Posterior cingulate gyrus (tissue), 11 donors: ENCODE results near the gene HIVEP3.
A peak's percentile ranks its signal among the peaks of the same experiment; 100 is the strongest.
"Not testable (repeated sequence)": the region's sequence is repeated elsewhere in the genome, so short reads cannot be mapped to it uniquely, and the experiment has no call there.

Experiments
- DNase-seq, 10 donors: peaks; one replicate each; pipeline versions ENCODE4 v3.0.0 to v3.0.0-alpha.2; 2020 to 2021; ENCODE audit warnings: mixed read lengths in 3 of 10
- intact Hi-C: fragments of 100-400 bp; cut with DNase I; formaldehyde crosslinking; loops from one replicate; pipeline ENCODE4 v1.15.1; 2023

Gene HIVEP3

GRCh38 chr1:41924911-41925310 is 6.2 kb upstream of the HIVEP3 start:
- intact Hi-C loops: no loop called here
- no peak for DNase-seq

GRCh38 chr1:41921271-41921670 is 2.5 kb upstream of the HIVEP3 start:
- intact Hi-C loops, DNase-seq: not testable (repeated sequence)

- DNase-seq: no peak
- intact Hi-C loops: no loop called here
Observed at GRCh38 chr1:41920658-41921057, 1.9 kb upstream of the HIVEP3 start.

- intact Hi-C loops: loop anchor here (10.0 kb wide), 1 partner anchor 115 kb away; no protein-coding TSS in a partner anchor
Observed at GRCh38 chr1:41919764-41920397, 1.2 kb upstream of the HIVEP3 start.

GRCh38 chr1:41919131-41919530 is 409 bp upstream of the HIVEP3 start:
- DNase-seq: no peak
- intact Hi-C loops: loop anchor here (10.0 kb wide), 1 partner anchor 116 kb away; no protein-coding TSS in a partner anchor

More at GRCh38 chr1:41919764-41920397, 1.2 kb upstream of the HIVEP3 start:
- DNase-seq: peak; percentile 21 to 96 (median 76)

GRCh38 chr1:41917835-41918449 is 780 bp downstream of the HIVEP3 start:
- intact Hi-C loops: loop anchor here (10.0 kb wide), 1 partner anchor 117 kb away; no protein-coding TSS in a partner anchor
- peak in 9 of 10 donors; percentile 31 to 96 (median 67) for DNase-seq

- DNase-seq: peak in 1 of 10 donors; percentile 18
- intact Hi-C loops: loop anchor here (10.0 kb wide), 1 partner anchor 118 kb away; no protein-coding TSS in a partner anchor
Observed at GRCh38 chr1:41917076-41917475, 1.6 kb downstream of the HIVEP3 start.

- DNase-seq: peak in 1 of 10 donors; percentile 21
- intact Hi-C loops: loop anchor here (10.0 kb wide), 1 partner anchor 119 kb away; no protein-coding TSS in a partner anchor
Observed at GRCh38 chr1:41915786-41916571, 2.7 kb downstream of the HIVEP3 start.

GRCh38 chr1:41914516-41914915 is 4.2 kb downstream of the HIVEP3 start:
- intact Hi-C loops: loop anchor here (10.0 kb wide), 1 partner anchor 120 kb away; no protein-coding TSS in a partner anchor
- DNase-seq: no peak

- DNase-seq: no peak
- intact Hi-C loops: loop anchor here (10.0 kb wide), 1 partner anchor 122 kb away; no protein-coding TSS in a partner anchor
Observed at GRCh38 chr1:41913014-41913413, 5.7 kb downstream of the HIVEP3 start.

- DNase-seq: no peak
- intact Hi-C loops: no loop called here
Observed at GRCh38 chr1:41908288-41908895, 10.3 kb downstream of the HIVEP3 start.

- DNase-seq: no peak
- intact Hi-C loops: no loop called here
Observed at GRCh38 chr1:41907446-41907845, 11.3 kb downstream of the HIVEP3 start.

GRCh38 chr1:41906943-41907342 is 11.8 kb downstream of the HIVEP3 start:
- intact Hi-C loops: no loop called here

GRCh38 chr1:41905093-41905675 is 13.5 kb downstream of the HIVEP3 start:
- intact Hi-C loops: no loop called here
- DNase-seq: no peak

More at GRCh38 chr1:41906943-41907342, 11.8 kb downstream of the HIVEP3 start:
- no peak for DNase-seq

GRCh38 chr1:41902664-41903063 is 16.1 kb downstream of the HIVEP3 start:
- intact Hi-C loops: no loop called here

GRCh38 chr1:41902159-41902577 is 16.6 kb downstream of the HIVEP3 start:
- no peak for DNase-seq
- intact Hi-C loops: no loop called here

More at GRCh38 chr1:41902664-41903063, 16.1 kb downstream of the HIVEP3 start:
- no peak for DNase-seq

- intact Hi-C loops: no loop called here
- DNase-seq: no peak
Observed at GRCh38 chr1:41901551-41901950, 17.2 kb downstream of the HIVEP3 start.

GRCh38 chr1:41900603-41901444 is 17.9 kb downstream of the HIVEP3 start:
- no peak for DNase-seq
- intact Hi-C loops: no loop called here

- intact Hi-C loops: no loop called here
- no peak for DNase-seq
Observed at GRCh38 chr1:41898191-41898713, 20.5 kb downstream of the HIVEP3 start.
